ENCODE measurements around the gene MIOS.

DNA sequence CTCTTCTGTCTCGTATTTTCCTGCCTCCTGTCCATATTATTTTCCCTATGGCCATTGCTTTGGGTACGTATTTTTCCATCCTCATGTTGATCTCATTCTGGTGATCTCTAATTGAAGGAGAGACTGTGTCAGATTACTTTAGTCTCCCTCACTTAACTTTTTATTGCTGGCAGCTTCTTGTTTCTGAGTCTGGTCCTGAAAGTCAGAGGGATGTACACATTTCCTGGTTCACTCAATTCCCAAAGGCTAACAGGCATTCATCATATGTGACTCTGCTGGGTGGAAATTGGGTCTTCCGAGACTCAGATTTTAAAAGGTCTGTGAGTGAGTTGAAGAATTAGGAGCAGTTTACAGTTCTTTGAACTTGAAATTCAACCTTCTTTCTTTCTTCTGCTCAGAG is 84.8 kb downstream of the MIOS start:
- TF ChIP-seq, protein P1, sequence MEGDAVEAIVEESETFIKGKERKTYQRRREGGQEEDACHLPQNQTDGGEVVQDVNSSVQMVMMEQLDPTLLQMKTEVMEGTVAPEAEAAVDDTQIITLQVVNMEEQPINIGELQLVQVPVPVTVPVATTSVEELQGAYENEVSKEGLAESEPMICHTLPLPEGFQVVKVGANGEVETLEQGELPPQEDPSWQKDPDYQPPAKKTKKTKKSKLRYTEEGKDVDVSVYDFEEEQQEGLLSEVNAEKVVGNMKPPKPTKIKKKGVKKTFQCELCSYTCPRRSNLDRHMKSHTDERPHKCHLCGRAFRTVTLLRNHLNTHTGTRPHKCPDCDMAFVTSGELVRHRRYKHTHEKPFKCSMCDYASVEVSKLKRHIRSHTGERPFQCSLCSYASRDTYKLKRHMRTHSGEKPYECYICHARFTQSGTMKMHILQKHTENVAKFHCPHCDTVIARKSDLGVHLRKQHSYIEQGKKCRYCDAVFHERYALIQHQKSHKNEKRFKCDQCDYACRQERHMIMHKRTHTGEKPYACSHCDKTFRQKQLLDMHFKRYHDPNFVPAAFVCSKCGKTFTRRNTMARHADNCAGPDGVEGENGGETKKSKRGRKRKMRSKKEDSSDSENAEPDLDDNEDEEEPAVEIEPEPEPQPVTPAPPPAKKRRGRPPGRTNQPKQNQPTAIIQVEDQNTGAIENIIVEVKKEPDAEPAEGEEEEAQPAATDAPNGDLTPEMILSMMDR (conservative IDR thresholded peaks at IDR 0.05), result no peak
- no peak for TF ChIP-seq ZFX (IDR thresholded peaks at IDR 0.05)

Data from C4-2B (cell line).